ENCODE data around the gene RRAS2.
A peak's percentile ranks its signal among the peaks of the same experiment; 100 is the strongest.

RRAS2 gene

GRCh38 chr11:14336507-14337503 lies 22.2 kb downstream of the RRAS2 start:
- DNase-seq (ENCODE audit: low spot score), result peak; percentile 64

- no peak for DNase-seq (ENCODE audit: low spot score)
These were observed 23.3 kb downstream of the RRAS2 start for GRCh38 chr11:14335712-14336111.

DNA sequence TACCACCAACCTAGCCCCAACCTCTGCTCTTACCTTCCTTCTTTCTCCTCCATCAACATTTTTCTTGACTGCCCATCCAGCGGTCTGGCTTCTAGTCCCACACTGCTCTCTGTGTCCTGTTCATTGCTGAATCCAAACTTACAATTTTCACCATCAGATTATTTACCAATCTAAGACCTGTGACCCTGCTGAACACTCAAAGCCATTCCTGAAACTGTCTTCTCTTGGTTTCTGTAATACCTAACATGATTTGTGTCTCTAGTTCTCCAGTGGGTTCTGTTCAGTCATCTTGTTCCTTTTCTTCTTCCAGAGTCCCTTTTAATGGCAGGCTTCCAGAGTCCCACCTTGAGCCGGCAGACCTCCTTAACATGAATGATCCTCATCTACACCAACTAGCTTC lies 24.1 kb downstream of the RRAS2 start:
- DNase-seq (ENCODE audit: low spot score), result no peak

GRCh38 chr11:14334192-14334591 lies 24.8 kb downstream of the RRAS2 start:
- no peak for DNase-seq (ENCODE audit: low spot score)

DNA sequence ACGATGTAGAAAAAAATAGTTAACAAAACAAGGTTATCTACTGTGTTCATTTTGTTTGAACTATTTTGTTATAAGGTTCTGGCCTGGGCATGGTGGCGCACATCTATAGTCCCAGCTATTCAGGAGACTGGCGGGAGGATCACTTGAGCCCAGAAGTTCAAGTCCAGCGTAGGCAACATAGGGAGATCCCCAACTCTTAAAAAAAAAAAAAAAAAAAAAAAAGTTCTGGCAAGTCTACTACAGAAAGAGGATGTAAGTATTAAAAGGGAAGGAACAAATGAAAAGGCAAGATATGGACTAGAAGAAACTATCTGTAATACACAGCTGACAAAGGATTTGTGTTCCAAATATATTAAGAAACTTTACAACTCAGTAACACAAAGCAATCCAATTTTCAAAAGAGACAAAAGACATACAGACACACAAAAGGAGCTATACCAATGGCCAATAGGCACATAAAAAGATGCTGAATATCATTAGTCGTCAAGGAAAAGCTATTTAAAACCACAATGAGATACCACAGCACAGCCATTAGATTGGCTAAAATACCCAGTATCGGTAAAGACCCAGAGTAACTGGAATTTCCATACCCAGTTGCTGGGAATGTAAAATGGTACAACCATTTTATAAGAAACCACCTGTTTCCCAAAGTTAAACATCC lies 27.4 kb downstream of the RRAS2 start:
- no peak for DNase-seq (ENCODE audit: low spot score)

- no peak for DNase-seq (ENCODE audit: low spot score)
These were observed 28.1 kb downstream of the RRAS2 start for GRCh38 chr11:14330881-14331280.

DNA sequence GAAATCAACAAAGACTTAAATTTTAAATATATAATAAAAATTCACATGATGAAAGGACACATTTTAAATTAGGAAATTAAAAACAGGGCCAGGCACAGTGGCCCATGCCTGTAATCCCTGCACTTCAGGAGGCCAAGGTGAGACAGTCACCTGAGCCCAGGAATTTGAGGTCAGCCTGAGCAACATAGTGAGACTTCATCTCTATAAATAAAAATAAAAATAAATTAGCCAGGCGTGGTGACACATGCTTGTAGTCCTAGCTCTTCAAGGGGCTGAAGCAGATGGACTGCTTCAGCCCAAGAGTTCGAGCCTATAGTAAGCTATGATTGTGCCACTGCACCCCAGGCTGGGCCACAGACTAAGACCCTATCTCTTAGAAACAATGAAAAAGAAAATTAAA lies 29.3 kb downstream of the RRAS2 start:
- DNase-seq (ENCODE audit: low spot score), result no peak

DNA sequence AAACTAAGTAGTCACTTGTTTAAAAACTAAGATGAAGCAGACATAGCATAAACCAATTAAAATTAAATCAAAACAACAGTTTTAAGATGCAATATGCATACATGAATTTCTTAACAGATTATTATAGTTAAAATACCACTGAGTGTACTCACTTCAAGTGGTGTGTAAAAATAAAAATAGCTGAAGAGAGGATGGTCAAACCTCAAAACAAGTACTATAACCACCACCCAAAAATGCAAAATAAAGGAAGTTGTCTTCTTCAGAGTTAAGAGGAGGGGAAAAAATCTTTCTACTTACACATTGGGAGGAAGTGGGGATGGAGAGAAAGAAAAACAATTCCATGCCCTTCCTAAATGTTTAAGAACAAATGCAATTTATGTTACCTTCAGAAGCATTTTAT lies 31.9 kb downstream of the RRAS2 start:
- no peak for DNase-seq (ENCODE audit: low spot score)

- DNase-seq (ENCODE audit: low spot score), result no peak
These were observed 35.8 kb downstream of the RRAS2 start for GRCh38 chr11:14323118-14323676.

DNA sequence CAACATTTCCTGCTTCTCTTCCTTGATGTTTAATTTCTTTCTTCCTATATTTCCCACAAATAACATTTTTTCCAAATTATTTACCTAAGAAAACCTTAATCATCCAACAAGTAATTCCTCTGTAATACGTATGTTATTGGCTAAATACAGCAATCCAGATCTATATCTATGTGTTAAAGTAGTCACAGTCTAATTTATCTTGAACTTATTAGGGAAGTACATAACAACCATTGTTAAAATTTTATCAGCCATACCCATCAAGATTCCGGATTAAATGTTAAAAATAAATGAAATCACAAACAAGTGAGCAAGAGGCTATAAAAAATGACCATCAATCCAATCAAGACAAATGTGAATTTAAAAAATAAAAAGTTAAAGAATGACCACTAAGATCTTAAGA lies 36.5 kb downstream of the RRAS2 start:
- DNase-seq (ENCODE audit: low spot score), result no peak

DNA sequence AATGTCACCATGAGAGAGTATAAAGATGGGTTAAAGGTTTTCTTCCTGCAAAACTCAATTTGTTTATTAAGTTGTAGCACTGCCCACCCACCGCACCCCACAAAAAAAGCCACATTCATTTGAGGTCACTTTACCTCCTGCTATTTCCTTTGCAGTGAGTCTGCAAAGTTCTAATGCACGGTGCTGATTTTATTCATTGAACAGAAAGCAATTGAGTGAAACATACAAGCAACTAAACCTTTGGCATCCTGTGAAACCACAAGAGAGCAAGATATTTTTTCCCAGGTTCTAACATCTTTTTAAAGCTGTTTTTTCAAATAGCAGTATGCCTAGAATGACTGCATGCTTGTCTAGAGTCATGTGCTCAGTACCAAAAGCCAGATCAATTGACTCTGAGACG lies 39.0 kb downstream of the RRAS2 start:
- DNase-seq (ENCODE audit: low spot score), result no peak

- DNase-seq (ENCODE audit: low spot score), result no peak
These were observed 40.4 kb downstream of the RRAS2 start for GRCh38 chr11:14318581-14318981.

DNA sequence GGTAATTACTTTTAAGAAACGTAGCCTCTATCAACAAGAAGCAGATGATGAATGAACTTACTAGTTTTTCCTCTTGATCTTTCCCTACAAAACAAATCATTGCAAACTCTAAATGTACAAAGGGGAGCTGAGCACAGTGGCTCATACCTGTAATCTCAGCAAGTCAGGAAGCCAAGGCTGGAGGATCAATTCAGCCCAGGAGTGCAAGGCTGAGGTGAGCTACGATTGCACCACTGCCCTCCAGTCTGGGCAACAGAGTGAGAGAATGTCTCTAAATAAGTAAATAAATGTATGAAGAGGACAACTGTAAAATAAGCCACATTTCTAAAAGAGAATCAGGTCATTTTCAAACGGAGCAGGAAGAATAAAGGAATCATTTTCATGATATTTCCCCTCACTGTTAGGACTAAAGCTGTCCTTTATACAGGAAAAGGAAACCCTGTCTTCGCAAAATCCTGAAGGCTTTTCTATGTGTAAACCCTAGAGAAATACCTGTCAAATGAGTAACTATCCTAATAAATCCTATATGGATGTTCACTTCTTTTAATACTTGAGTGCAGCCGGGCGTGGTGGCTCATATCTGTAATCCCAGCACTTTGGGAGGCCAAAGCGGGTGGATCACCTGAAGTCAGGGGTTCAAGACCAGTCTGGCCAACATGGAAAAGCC lies 41.2 kb downstream of the RRAS2 start:
- DNase-seq (ENCODE audit: low spot score), result no peak

DNA sequence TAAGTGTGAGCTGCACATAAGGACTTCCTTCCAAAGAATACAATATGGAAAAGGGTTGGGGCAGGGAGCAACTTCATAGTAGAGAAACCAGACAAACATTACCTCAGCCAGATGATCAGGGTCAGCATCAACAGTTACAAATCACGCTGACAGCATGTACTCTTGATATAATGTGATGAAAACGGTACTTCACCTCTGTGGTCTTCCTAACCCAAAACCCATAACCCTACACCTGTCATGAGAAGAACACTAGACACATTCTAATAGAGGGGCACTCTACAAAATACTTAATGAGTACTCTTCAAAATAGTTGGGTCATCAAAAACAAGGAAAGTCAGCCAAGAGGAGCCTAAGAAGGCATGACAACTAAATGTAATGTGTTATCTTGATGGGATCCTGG lies 43.9 kb downstream of the RRAS2 start:
- DNase-seq (ENCODE audit: low spot score), result no peak

GRCh38 chr11:14314127-14314526 lies 44.9 kb downstream of the RRAS2 start:
- no peak for DNase-seq (ENCODE audit: low spot score)

DNA sequence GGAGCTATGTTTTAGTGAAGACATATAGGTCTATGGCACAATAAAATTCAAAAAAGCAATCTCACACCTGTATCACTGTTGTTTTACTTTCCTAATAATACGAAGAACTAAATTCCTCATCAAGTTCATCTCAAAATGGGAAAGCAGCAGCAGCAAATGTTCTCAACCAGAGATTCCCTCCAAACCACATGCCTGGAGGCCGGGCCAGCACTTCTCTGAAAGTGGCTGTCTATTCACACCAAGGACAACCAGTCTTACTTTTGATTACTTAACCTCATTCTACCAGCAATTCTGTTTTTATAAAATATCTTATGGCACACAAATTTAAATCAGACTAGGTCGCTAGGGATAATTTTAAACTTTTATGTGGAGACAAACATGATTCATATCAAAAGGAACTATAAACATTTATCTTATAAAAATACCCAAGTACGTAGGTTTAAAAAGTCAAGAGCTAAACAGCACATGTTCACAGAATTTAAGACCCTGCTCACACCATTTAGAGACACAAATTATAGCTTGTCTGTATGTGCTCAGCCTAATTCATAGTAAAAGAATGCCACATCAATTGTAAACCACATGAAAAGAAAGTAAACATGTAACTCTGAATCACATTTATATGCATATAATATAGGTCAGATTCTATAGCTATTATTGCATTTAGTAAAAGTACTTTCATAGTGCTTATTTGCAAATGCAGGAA lies 46.1 kb downstream of the RRAS2 start:
- DNase-seq (ENCODE audit: low spot score), result peak; percentile 17

- DNase-seq (ENCODE audit: low spot score), result peak; percentile 61
These were observed 48.3 kb downstream of the RRAS2 start for GRCh38 chr11:14310679-14311078.

DNA sequence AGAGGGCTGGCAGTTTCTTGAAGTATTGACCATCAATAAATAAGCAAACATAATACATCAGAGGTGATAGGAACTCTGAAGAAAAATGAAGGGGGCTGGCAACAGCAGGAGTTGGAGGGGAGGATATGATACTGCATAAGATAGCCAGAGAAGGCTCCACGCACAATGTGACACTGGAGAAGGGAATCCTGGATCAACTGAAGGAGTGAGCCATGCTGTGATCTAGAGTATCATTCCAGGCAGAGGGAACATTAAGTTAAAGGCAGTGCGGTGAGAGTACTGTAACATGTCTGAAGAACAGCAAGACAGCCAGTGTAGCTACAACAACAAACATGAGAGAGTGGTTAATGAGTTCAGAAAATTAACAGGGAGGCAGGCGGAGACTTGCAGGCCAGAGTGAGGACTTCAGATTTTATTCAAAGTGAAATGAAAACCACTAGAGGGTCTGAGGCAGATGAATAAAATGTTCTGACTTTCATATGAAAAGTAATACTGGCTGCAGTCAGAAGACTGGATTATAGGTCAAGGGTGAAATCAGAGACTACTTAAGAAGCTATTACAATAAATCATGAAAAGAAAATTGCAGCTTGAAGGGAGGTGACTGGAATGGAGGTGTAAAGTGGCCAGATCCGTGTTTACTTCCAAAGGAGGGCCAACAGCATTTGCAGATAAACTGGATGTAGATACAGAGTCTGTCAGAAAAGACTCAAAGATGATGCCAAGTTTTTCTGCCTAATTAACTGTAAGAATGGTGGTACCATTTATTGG lies 49.4 kb downstream of the RRAS2 start:
- DNase-seq (ENCODE audit: low spot score), result no peak

DNA sequence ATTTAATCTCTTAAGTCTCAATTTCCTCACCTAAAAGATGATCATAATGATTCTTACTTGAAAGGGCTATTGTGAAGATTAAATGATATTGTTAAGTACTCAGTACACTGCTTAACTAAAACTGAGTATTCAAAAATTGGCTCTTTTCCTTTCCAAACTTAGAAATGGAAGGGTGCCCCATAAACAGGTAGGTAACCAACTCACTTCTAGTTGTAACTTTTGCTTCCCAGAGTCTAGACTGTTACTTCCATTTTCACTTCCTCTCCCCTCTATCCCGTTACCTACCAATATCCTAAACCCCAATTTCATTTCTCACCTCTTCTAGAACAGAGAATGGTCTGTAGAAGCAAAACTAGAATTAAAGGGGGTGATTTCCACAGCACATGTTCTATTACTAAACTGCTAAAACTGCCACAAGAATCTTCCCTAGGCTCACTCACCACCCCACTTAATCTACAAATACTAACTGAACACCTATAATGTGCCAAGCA lies 50.0 kb downstream of the RRAS2 start:
- no peak for DNase-seq (ENCODE audit: low spot score)

DNA sequence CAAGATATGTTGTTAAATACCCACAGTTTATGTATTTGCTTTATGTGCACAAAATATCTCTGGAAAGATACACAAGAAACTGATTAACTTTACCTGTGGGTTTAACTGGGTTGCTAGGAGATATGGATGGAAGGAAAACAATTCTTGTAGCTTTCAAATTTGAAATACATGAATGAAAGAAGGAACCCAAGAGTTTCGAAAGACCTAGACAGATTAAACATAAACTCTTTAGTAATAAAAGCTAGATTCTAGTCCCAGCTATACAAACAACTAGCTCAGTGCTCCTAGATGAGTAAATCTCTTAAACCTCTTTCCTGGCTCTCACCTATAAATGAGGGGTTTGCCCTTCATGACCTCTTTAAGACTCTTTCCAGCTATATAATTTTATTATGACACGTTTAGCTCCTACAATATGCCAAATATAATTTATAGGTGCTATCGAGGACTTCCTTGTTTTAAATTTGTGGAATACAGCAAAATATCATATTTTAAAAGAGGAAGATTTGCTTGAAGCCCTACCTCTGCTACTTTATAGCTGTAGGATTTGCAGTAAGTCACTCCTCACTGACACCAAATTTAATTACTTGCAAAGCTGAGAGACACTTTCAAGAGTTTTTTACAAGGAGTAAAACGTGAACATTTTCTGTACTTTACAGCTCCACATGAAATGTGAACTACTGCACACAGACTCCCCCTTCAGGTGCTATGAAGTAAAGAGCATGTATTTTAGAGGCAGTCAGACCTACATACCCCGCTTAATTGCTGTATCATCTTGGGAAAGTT lies 50.7 kb downstream of the RRAS2 start:
- peak; percentile 41 for DNase-seq (ENCODE audit: low spot score)

Measured in GM03348 (cell line).